HEK293 (cell line): ENCODE measurements around the gene ARHGEF40.

Experiments
- CTCF ChIA-PET: fragments of 350-600 bp; formaldehyde crosslinking; extraction: SDS; loops from one replicate; lab custom pipeline; 2021; ENCODE audit warnings: antibody characterized with exemption; lab: Yijun Ruan, JAX
- POLR2A ChIA-PET: fragments of 300-600 bp; formaldehyde crosslinking; extraction: SDS; loops from one replicate; lab custom pipeline; 2020; ENCODE audit warnings: antibody characterized with exemption, inconsistent platforms; lab: Yijun Ruan, JAX
- H3K27ac ChIP-seq: fragments of 200-500 bp; sonication (Bioruptor generic); 2 replicates; pipeline ENCODE4 v1.5.1; 2014; ENCODE audit warnings: low read depth, low read length, control low read depth, inconsistent platforms; ENCODE audit errors: extremely low read depth
- H3K36me3 ChIP-seq, 2 experiments: fragments of 200-500 bp in 1 of 2; sonication (Bioruptor generic) in 1 of 2; 1 replicate in 1 of 2; 2 replicates in 1 of 2; pipeline ENCODE4 v1.5.1; 2014 to 2017; ENCODE audit warnings: inconsistent platforms in 2 of 2, low read length in 2 of 2; ENCODE audit not compliant: control insufficient read depth in 2 of 2, insufficient read depth in 1 of 2
- H3K4me1 ChIP-seq: fragments of 200-500 bp; sonication (Bioruptor generic); 2 replicates; pipeline ENCODE4 v1.5.1; 2014; ENCODE audit warnings: mild to moderate bottlenecking, low read length, inconsistent platforms; ENCODE audit not compliant: control insufficient read depth, insufficient read depth
- H3K4me3 ChIP-seq: 2 replicates; pipeline ENCODE4 v1.5.1; 2011; ENCODE audit warnings: low read depth, mild to moderate bottlenecking, control low read depth, low read length, moderate library complexity
- H3K9me3 ChIP-seq: fragments of 200-500 bp; sonication (Bioruptor generic); 2 replicates; pipeline ENCODE4 v1.5.1; 2014; ENCODE audit warnings: low read depth, low read length, inconsistent platforms; ENCODE audit not compliant: control insufficient read depth, insufficient read depth
- INSM2 ChIP-seq: fragments of 450-650 bp; formaldehyde crosslinking; IDR thresholded peaks from 2 replicates; pipeline ENCODE4 v1.5.1; 2016; ENCODE audit warnings: missing biosample characterization, missing genetic modification characterization
- MEIS1 ChIP-seq: sonication (generic); formaldehyde crosslinking; IDR thresholded peaks from 2 replicates; pipeline ENCODE4 v1.8.1; 2022; ENCODE audit warnings: missing genetic modification reagents, mild to moderate bottlenecking, borderline replicate concordance
- OVOL3 ChIP-seq: fragments of 450-650 bp; formaldehyde crosslinking; IDR thresholded peaks from 2 replicates; pipeline ENCODE4 v1.5.1; 2016; ENCODE audit warnings: missing biosample characterization, missing genetic modification characterization
- PRDM1 ChIP-seq: fragments of 450-650 bp; formaldehyde crosslinking; IDR thresholded peaks from 2 replicates; pipeline ENCODE4; 2016; ENCODE audit warnings: missing biosample characterization, missing genetic modification characterization
- RBAK ChIP-seq: fragments of 450-650 bp; formaldehyde crosslinking; IDR thresholded peaks from 2 replicates; pipeline ENCODE4 v1.5.1; 2016; ENCODE audit warnings: missing biosample characterization, missing genetic modification characterization
- REST ChIP-seq: fragments of 450-650 bp; formaldehyde crosslinking; IDR thresholded peaks from 2 replicates; pipeline ENCODE4 v1.5.1; 2016; ENCODE audit warnings: missing biosample characterization, missing genetic modification characterization
- SALL2 ChIP-seq: fragments of 450-650 bp; formaldehyde crosslinking; IDR thresholded peaks from 2 replicates; pipeline ENCODE4 v1.5.0; 2017; ENCODE audit warnings: missing biosample characterization, mild to moderate bottlenecking, missing genetic modification characterization, borderline replicate concordance
- SP2 ChIP-seq: fragments of 450-650 bp; formaldehyde crosslinking; IDR thresholded peaks from 2 replicates; pipeline ENCODE4 v1.5.1; 2016; ENCODE audit warnings: missing biosample characterization, missing genetic modification characterization
- WT1 ChIP-seq: fragments of 450-650 bp; formaldehyde crosslinking; IDR thresholded peaks from 2 replicates; pipeline ENCODE4 v1.5.1; 2016; ENCODE audit warnings: missing biosample characterization, missing genetic modification characterization
- ZBTB1 ChIP-seq: fragments of 450-650 bp; formaldehyde crosslinking; IDR thresholded peaks from 2 replicates; pipeline ENCODE4 v1.5.1; 2016; ENCODE audit warnings: missing biosample characterization, missing genetic modification characterization
- ZBTB48 ChIP-seq: fragments of 450-650 bp; formaldehyde crosslinking; IDR thresholded peaks from 2 replicates; pipeline ENCODE4 v1.5.1; 2016; ENCODE audit warnings: missing biosample characterization, missing genetic modification characterization
- ZBTB8A ChIP-seq: fragments of 450-650 bp; formaldehyde crosslinking; IDR thresholded peaks from 2 replicates; pipeline ENCODE4 v1.5.1; 2016; ENCODE audit warnings: missing biosample characterization, missing genetic modification characterization
- ZFHX2 ChIP-seq: fragments of 450-650 bp; formaldehyde crosslinking; conservative IDR thresholded peaks from 2 replicates; pipeline ENCODE4 v1.5.1; 2016; ENCODE audit warnings: missing biosample characterization, missing genetic modification characterization
- ZNF138 ChIP-seq: fragments of 450-650 bp; formaldehyde crosslinking; IDR thresholded peaks from 2 replicates; pipeline ENCODE4 v1.5.1; 2016; ENCODE audit warnings: missing biosample characterization, missing genetic modification characterization, borderline replicate concordance
- ZNF394 ChIP-seq: fragments of 450-650 bp; formaldehyde crosslinking; IDR thresholded peaks from 2 replicates; pipeline ENCODE4 v1.5.1; 2016; ENCODE audit warnings: missing biosample characterization, missing genetic modification characterization, mild to moderate bottlenecking, moderate library complexity, borderline replicate concordance
- ZNF423 ChIP-seq: fragments of 450-650 bp; formaldehyde crosslinking; IDR thresholded peaks from 2 replicates; pipeline ENCODE4 v1.5.1; 2016; ENCODE audit warnings: missing biosample characterization, missing genetic modification characterization
- ZNF521 ChIP-seq: fragments of 450-650 bp; formaldehyde crosslinking; IDR thresholded peaks from 2 replicates; pipeline ENCODE4 v1.5.1; 2017; ENCODE audit warnings: missing biosample characterization, mild to moderate bottlenecking, missing genetic modification characterization
- ZNF548 ChIP-seq: fragments of 450-650 bp; formaldehyde crosslinking; IDR thresholded peaks from 2 replicates; pipeline ENCODE4 v1.5.1; 2016; ENCODE audit warnings: missing biosample characterization, missing genetic modification characterization
- ZNF639 ChIP-seq: fragments of 450-650 bp; formaldehyde crosslinking; IDR thresholded peaks from 2 replicates; pipeline ENCODE4 v1.5.1; 2016; ENCODE audit warnings: missing biosample characterization, missing genetic modification characterization
- ZSCAN30 ChIP-seq: fragments of 450-650 bp; IDR thresholded peaks from 2 replicates; pipeline ENCODE4 v1.5.1; 2018; ENCODE audit warnings: missing biosample characterization, mild to moderate bottlenecking, missing genetic modification characterization, moderate library complexity
- TF ChIP-seq, protein P1 (sequence below): fragments of 450-650 bp; formaldehyde crosslinking; IDR thresholded peaks from 2 replicates; pipeline ENCODE4 v1.5.1; 2016; ENCODE audit warnings: missing biosample characterization, missing genetic modification characterization

Gene ARHGEF40

DNA sequence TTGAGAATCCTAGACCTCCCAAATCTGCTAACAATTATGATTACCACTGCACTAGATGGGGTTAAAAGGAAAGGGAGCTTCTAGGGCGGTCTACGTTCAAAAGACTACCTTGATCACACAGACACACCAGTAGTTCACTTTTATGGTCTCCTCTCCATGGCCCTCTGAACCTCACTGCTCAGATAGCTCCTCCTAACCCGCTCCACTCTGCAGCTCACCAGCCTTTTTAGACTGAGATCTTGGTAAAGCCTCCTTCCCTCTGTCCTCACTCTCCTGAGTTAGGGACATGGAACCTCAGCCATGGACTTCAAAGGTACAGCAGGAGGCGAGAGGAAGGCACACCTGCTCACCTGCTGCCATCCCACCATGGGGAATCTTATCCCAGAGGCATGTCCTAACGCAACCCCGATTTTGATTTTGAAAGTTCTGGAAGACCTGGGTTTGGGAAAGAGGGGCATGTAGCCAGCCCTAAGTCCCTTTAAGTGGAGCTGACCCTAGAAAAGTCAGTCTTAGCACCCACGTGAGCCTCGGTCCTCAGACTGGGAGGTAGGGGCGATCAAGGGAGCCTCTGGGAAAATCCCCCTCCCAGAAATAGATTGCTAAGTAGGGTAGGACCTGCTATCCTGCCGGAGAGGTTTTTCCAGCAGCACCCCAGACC lies 27.0 kb downstream of the ARHGEF40 start:
- Histone ChIP-seq H3K27ac (peak overlapping the region; percentile 72), H3K4me3 (peak overlapping the region; percentile 35)
- POLR2A ChIA-PET, result interaction anchor here (1.4 to 2.9 kb wide), 3 partner anchors 10 to 34 kb away, joined by 3 to 18 read pairs (median 4); partner anchors contain the start of gene ARHGEF40

GRCh38 chr14:21097636-21098075 lies 27.6 kb downstream of the ARHGEF40 start:
- POLR2A ChIA-PET, result interaction anchor here (1.4 to 2.9 kb wide), 3 partner anchors 10 to 34 kb away, joined by 3 to 18 read pairs (median 4); partner anchors contain the start of gene ARHGEF40
- H3K4me3 ChIP-seq, result peak overlapping the region; percentile 35
- H3K9me3 ChIP-seq, result no peaks in the 10 kb centered on the region
- CTCF ChIA-PET, result interaction anchor here (0.6 to 6.9 kb wide), 5 partner anchors 9 to 231 kb away, joined by 3 to 136 read pairs (median 6); no protein-coding TSS in a partner anchor
- peak overlapping the region; percentile 72 for H3K27ac ChIP-seq
- H3K4me1 ChIP-seq, result peaks cover 20% of the 10 kb centered on the region
- H3K36me3 ChIP-seq, result peaks cover 0 to 7% of the 10 kb centered on the region in 2 experiments; a peak in 1 of 3 replicates
- TF ChIP-seq ZBTB1 (tag by site-specific recombination) (no peak), REST (tag by site-specific recombination) (no peak), ZBTB48 (tag by site-specific recombination) (peak; percentile 8; the same call in 1 of the 2 replicates), INSM2 (tag by site-specific recombination) (no peak), WT1 (no peak), ZNF521 (tag by site-specific recombination) (no peak), ZNF138 (tag by site-specific recombination) (no peak), SALL2 (tag by site-specific recombination) (no peak), ZNF639 (tag by site-specific recombination) (no peak), ZNF423 (tag by site-specific recombination) (no peak), ZSCAN30 (tag by site-specific recombination) (no peak), ZNF394 (tag by site-specific recombination) (no peak), ZBTB8A (tag by site-specific recombination) (no peak), MEIS1 (no peak), ZNF548 (tag by site-specific recombination) (no peak), SP2 (tag by site-specific recombination) (no peak), OVOL3 (no peak), RBAK (tag by site-specific recombination) (no peak), ZFHX2 (tag by site-specific recombination) (no peak)
- TF ChIP-seq, protein P1, sequence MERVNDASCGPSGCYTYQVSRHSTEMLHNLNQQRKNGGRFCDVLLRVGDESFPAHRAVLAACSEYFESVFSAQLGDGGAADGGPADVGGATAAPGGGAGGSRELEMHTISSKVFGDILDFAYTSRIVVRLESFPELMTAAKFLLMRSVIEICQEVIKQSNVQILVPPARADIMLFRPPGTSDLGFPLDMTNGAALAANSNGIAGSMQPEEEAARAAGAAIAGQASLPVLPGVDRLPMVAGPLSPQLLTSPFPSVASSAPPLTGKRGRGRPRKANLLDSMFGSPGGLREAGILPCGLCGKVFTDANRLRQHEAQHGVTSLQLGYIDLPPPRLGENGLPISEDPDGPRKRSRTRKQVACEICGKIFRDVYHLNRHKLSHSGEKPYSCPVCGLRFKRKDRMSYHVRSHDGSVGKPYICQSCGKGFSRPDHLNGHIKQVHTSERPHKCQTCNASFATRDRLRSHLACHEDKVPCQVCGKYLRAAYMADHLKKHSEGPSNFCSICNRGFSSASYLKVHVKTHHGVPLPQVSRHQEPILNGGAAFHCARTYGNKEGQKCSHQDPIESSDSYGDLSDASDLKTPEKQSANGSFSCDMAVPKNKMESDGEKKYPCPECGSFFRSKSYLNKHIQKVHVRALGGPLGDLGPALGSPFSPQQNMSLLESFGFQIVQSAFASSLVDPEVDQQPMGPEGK, result 0 out of 2 replicates have a peak, but pooled peaks have one; percentile 11

More for the DNA sequence above, 27.0 kb downstream of the ARHGEF40 start:
- peaks cover 0 to 11% of the 10 kb centered on the region in 2 experiments; a peak in 1 of 3 replicates for H3K36me3 ChIP-seq
- CTCF ChIA-PET, result interaction anchor here (0.6 to 6.9 kb wide), 7 partner anchors 10 to 345 kb away, joined by 3 to 136 read pairs (median 6); no protein-coding TSS in a partner anchor
- TF ChIP-seq, protein P1, result 0 out of 2 replicates have a peak, but pooled peaks have one; percentile 2
- no peak for TF ChIP-seq ZNF138 (tag by site-specific recombination)
- TF ChIP-seq PRDM1 (tag by site-specific recombination), result no peak
- peak; percentile 63 for TF ChIP-seq ZBTB48 (tag by site-specific recombination)
- no peaks in the 10 kb centered on the region for H3K9me3 ChIP-seq
- peaks cover 17% of the 10 kb centered on the region; the same call in 1 of the 2 replicates for H3K4me1 ChIP-seq
